Measurements from ENCODE around the gene ZBTB9.

The ZBTB9 gene

GRCh38 chr6:33419580-33420490, 34.5 kb upstream of the ZBTB9 start, which contains the start of gene SYNGAP1:
Gene SYNGAP1 (plus strand): TSS chr6:33420065. CDS start chr6:33420265, 200 bp downstream.
- no peak for DNase-seq

GRCh38 chr6:33420491-33421343, 33.7 kb upstream of the ZBTB9 start:
- no peak for DNase-seq

- DNase-seq, result no peak
These were observed 33.1 kb upstream of the ZBTB9 start for GRCh38 chr6:33421344-33421643.

GRCh38 chr6:33423777-33424176, 30.6 kb upstream of the ZBTB9 start:
- no peak for DNase-seq

GRCh38 chr6:33424855-33425667, 29.3 kb upstream of the ZBTB9 start:
- DNase-seq, result peak in 2 of 3 donors; percentile 28 to 29

- peak; percentile 83 to 94 (median 87) for DNase-seq
These were observed 28.5 kb upstream of the ZBTB9 start for GRCh38 chr6:33425668-33426577.

GRCh38 chr6:33426590-33427511, 27.5 kb upstream of the ZBTB9 start:
- peak; percentile 50 to 58 (median 55) for DNase-seq

- peak; percentile 42 to 72 (median 53) for DNase-seq
These were observed 26.7 kb upstream of the ZBTB9 start for GRCh38 chr6:33427585-33428223.

GRCh38 chr6:33428224-33428965, 26.0 kb upstream of the ZBTB9 start:
- DNase-seq, result peak in 2 of 3 donors; percentile 28 to 30

GRCh38 chr6:33428966-33429749, 25.2 kb upstream of the ZBTB9 start:
- no peak for DNase-seq

GRCh38 chr6:33429750-33430052, 24.7 kb upstream of the ZBTB9 start:
- DNase-seq, result no peak

GRCh38 chr6:33430334-33430733, 24.0 kb upstream of the ZBTB9 start:
- no peak for DNase-seq

- DNase-seq, result peak in 2 of 3 donors; percentile 26 to 47
These were observed 23.1 kb upstream of the ZBTB9 start for GRCh38 chr6:33430991-33431879.

GRCh38 chr6:33431880-33432541, 22.4 kb upstream of the ZBTB9 start:
- DNase-seq, result no peak

- DNase-seq, result no peak
These were observed 21.8 kb upstream of the ZBTB9 start for GRCh38 chr6:33432546-33432945.

GRCh38 chr6:33433001-33433543, 21.3 kb upstream of the ZBTB9 start:
- no peak for DNase-seq

All from suppressor macrophage treated with lipopolysaccharide for 1 hour (primary cell).